ENCODE measurements around the gene FAM83C.
A peak's percentile ranks its signal among the peaks of the same experiment; 100 is the strongest.

FAM83C gene

DNA sequence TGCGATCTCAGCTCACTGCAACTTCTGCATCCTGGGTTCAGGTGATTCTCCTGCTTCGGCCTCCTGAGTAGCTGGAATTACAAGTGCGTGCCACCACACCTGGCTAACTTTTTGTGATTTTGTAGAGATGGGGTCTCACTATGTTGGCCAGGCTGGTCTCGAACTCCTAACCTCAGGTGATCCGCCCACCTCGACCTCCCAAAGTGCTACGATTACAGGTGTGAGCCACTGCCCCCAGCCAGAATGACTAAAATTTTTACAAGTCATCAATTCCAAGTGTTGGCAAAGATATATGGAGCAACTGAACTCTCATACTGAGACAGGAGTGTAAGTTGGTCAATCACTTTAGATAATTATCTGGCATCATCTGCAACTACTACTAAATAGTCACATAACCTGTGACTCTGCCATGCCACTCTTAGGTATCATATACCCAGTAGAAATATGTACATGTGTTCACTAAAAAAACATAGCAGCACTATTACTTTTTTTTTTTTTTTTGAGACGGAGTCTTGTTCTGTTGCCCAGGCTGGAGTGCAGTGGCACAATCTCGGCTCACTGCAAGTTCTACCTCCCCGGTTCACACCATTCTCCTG is 10.6 kb downstream of the FAM83C start:
- no peak for DNase-seq

DNA sequence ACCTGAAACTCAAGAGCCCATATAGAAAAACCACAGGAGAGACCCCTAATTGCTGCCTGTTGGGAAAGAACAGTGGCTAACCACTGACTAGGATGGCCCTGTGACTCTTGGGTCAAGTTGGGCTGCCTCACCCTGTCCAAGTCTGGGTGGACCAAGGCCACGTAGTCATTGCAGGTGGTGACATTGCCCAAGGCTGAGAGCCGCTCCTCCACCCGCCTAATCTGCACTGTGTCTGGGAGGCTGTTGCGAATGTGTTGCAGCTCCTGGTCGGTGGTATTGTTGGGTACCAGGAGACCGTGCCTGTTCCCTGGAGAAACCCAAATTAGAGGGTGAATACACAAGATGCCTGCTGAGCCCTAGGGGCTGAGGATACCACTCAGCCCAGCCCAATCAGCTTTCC is 11.7 kb downstream of the FAM83C start:
- no peak for DNase-seq

DNA sequence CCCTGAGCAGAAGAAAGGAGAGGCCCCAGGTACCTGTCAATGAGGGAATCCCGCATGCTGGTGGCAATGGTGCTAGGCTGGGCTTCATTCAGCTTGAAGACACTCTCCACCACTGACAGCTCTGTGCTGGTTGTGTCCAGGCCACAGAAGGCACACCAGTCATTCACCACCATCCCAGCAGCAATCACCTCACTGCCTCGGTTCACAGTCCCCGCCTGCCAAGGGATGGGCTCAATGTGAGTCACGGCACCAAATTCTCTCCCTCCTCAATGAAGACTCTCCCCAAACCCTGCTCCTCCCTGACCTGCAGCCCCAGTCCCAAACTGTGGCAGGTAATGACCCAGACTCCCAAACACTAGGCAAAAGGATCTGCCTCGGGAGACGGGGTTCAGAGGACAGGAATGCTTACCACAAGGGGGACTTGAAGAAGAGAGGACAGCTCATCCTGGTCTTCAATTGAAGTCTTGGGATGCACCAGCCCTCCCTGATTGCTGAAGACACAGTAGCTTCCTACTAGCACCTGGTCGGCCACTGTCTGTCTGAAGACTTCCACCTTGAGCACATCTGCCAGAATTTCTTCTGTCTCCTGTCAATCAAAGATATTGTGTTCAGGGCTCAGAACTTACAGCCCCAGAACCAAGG is 12.6 kb downstream of the FAM83C start:
- DNase-seq = no peak

DNA sequence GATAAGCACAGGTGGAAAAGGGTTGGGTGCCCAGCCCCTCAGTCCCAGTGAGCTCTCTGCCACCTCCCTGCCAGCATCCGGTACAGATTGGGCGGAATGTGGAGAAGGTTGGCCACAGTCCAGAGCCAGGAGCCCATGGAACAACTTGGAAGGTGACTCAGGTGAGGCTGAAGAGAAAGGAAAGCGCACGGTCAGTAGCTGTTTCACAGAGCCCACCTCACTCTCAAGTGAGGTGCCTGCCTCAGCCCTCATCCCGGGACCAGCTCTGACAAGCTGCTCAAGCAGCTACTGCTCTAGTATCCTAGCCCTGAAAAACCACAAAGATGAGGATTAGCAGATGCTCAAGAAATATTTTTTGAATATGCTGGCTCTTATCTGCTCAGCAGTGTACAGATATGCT is 13.2 kb downstream of the FAM83C start:
- DNase-seq = no peak

DNA sequence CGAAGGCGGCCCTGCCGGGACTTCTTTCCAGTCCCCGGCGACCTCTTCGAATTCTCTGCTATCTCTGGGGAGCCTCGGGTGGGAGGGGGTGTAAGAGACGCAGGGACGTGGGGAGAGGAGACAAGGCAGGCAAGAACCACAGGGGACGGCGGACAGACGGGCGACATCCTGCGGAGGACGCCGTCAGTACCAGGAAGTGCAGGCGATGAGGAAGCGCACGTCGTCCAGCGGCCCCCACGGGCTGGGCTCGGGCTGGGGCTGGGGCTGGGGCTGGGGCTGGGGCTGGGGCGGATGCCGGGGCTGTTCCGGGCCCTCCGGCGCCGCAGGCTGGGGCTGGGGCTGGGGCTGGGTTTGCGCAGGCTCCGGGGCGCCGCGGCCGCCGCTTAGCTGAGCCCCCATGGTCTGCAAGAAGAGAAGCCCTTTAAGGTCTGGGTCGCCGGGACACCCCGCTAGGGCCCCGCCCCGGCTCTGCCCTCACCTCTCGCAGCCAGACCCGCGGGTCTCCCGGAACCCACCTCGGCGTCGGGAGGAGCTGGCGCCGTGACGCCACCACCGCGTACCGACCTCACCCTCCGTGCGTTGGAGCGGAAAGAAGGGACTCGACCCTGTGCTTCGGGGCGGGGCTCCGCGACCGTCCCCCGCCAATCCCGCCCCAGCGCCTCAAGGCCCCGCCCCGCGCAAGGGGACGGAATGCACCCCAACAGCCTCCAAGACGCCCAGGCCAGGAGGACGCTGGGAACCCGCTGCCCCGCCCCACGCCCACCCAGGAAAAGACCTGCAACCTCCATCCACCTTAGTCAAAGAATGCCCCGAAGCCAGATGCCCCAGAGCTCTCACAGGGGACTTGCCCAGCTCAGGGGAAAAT is 14.5 kb downstream of the FAM83C start, which contains the start of gene MMP24OS:
TSS of gene MMP24OS (minus strand) at position 592 of the 865 bp plus-strand sequence. CDS start at position 399, 193 bp downstream.
- DNase-seq = peak; percentile 82 to 90

DNA sequence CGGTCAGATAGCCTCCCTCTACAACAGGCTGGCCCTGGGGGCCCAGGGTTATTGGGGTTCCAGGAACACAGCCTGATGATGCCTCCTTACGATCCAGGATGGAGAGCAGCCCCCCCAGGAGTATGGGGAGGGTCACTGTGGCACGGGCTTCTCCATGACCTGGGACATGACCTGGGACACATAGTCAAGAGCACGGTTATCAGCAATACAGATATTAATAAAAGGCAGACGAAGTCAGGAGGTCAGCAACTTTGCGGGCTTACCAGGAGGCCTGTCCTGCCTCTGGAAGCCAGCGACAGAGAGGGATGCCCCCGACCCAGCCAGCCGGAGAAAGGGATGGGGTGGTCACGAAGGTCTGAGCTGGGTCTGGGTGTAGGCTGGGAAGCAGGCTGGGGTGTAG is 15.1 kb downstream of the FAM83C start:
- DNase-seq = no peak

DNA sequence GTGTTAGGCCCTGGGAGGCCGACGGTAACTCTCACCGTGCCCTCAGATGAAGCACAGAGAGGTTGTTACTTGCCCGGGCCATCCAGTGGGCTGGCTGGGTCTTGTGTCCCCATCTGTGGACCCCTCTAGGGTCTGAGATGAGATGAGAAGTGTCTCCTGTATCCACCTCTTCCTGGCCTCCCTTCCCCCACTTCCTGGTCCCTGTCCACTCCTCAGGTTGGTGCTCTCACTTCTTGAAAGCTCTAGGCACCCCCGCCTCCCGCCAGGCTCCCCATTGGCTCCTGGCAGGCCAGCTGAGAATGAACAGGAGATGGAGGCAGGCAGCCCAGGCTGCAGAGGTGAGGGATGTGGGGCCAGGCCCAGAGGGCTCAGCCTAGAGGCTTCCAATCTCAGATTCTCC is 15.8 kb downstream of the FAM83C start:
- DNase-seq = no peak

DNA sequence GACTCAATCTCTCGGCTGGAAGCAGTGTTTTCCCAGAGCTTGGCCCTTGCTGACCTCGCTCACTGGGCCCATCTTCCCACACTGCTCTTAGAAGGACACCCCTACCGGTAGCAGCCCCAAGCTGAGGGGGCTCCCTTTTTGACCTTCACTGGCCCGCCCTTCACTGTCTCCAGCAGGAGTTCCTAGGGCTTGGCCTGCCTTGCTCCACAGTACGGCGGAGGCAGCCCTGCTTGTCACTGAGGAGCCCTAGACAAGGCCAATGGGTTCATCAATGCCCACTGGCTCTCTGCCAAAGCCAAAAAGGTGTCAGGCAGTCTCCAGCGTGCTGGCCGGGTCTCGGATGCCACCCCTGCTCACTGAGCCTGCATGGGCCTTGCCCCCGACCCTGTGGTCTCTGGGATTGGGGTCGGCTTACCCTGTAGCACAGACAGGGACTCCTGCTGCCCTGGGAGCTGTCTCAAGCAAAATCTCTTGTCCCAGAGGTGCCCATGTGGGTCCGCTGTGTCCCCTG is 16.4 kb downstream of the FAM83C start:
- DNase-seq = no peak

DNA sequence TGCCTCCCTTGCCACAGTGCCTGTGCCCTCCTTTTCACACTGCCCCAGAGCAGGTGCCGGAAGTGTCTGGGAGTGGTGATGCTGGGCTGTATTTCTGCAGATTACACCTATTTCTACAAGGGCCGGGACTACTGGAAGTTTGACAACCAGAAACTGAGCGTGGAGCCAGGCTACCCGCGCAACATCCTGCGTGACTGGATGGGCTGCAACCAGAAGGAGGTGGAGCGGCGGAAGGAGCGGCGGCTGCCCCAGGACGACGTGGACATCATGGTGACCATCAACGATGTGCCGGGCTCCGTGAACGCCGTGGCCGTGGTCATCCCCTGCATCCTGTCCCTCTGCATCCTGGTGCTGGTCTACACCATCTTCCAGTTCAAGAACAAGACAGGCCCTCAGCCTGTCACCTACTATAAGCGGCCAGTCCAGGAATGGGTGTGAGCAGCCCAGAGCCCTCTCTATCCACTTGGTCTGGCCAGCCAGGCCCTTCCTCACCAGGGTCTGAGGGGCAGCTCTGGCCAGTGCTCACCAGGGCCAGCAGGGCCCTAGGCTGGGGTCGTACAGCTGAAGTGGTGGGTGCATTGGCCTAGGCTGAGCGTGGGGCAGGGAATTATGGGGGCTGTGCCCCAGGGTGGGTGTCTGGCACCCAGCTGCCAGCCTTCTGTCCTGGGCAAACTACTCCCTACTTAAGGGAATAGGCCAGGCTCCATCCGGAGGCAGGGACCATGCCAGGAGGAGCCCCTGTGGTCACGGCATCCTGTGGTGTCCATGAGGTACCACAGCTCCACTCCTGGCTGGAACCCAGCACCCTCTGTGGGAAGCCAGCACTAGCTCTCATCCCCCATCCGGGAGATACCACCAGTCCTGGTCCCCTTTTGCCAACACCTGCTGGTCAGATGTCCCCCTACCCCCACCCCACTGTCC is 17.8 kb downstream of the FAM83C start:
- peak; percentile 21 to 25 for DNase-seq

DNA sequence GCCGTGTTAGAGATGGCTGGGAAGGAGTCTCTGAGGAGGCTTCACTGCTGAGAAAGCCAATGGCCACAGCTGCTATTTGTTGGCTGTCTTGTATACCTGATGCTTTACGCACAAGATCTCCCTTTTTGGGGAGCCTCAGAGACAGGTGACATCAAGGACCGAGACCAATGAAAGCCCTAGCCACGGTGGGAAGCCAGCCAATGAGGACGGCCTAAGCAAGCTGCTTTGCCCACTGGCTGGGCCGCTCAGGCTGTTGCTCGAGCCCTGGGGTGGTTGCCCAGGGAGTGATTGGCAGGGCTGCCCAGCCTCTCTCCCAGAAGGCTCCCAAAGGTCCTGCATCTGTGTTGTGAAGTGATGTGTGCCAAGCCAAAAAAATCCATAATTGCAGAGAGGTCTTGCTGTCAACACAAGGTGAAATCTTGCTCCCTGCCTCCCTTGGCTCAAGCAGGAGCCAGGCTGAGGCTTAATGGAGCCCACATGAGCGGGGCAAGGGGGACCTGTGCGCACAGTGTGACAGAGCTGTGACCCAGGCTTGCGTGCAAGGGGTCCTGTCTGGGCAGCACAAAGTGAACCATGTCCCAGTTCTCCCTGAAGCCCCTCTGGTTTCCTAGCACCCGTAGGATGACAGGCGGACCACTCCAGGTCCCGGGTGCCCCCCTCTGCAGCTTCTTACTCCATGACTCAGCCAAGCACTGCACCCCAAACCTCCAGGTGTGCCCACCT is 18.6 kb downstream of the FAM83C start:
- peak; percentile 30 to 33 for DNase-seq

DNA sequence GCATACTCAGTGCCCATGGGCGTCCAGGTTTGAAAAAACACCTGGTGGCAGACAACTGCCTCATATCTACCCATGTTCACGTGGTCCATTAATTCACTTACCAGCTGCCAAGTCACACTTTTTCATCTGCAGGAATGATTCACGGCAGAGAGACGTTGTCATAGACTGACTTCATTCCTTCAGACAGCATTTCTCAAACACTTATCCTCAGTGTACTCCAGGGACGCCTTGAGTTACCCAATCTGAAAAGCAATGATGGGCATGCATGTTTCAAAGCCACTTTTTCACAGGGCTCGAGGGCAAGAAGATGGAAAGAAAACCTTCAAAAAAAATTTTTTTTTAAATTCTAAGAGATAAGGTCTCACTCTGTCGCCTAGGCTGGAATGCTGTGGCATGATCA is 20.3 kb downstream of the FAM83C start:
- DNase-seq = no peak

DNA sequence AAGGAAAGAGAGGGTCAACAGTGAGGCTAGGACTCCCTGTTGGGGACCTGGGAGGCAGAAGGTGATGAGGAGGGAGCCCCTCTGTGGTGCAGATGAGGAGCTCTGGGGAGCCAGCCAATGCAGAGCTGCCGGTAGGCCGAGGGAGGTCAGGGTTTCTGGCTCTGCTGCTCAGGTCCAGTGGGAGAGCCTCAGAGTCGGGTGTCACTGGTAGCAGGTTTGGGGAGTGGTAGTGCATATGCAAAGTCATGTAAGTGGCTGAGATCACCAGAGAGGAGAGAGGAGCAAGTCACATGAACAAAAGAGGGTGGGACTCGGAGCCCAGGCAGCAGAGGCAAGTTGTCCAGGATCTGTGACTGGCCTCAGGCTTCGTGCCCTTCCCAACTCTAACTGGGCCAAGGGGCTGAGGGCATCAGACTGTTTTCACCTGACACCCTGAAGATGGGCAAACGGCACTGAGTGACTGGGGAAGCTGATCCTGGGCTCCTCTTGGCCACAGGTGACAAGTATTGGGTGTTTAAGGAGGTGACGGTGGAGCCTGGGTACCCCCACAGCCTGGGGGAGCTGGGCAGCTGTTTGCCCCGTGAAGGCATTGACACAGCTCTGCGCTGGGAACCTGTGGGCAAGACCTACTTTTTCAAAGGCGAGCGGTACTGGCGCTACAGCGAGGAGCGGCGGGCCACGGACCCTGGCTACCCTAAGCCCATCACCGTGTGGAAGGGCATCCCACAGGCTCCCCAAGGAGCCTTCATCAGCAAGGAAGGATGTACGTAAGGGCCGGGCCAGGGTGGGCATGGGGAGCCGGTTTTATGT is 20.9 kb downstream of the FAM83C start:
- no peak for DNase-seq

DNA sequence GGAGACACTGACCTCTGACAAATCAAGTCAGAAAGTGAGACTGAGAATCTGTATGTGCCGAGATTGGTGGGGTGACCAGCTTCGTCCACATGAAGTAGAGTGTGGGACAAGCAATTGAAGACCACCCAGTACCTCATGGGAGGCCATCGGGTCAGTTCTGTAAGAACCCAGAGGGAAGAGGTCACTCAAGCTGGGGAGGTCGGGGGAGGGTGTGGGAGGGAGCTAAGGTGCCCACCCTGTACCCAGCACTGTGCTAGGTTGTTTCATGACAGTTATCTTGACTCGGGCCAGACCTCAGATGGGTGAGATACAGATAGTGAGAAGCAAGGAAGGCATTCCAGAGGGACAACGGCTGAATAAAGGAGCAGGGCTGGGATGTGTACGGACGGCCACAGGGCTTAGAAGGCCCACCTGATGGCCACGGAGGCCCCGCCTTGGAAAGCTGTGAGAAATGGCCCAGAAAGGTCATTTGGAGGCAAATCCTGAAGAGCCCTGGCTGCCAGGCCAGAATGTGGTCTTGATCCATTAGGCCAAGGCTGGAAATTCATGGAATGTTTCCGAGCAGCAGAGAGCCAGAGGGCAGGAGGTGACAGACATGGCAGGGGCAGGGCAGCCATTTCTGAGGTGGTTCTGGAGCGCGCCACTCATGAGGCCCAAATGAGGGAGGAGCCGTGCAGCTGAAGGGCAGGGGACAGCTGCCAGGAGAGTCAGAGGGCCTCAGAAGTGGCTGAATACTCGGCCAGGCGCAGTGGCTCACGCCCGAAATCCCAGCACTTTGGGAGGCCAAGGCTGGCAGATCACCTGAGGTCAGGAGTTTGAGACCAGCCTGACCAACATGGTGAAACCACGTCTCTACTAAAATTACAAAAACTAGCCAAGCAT is 22.0 kb downstream of the FAM83C start:
- DNase-seq = no peak

DNA sequence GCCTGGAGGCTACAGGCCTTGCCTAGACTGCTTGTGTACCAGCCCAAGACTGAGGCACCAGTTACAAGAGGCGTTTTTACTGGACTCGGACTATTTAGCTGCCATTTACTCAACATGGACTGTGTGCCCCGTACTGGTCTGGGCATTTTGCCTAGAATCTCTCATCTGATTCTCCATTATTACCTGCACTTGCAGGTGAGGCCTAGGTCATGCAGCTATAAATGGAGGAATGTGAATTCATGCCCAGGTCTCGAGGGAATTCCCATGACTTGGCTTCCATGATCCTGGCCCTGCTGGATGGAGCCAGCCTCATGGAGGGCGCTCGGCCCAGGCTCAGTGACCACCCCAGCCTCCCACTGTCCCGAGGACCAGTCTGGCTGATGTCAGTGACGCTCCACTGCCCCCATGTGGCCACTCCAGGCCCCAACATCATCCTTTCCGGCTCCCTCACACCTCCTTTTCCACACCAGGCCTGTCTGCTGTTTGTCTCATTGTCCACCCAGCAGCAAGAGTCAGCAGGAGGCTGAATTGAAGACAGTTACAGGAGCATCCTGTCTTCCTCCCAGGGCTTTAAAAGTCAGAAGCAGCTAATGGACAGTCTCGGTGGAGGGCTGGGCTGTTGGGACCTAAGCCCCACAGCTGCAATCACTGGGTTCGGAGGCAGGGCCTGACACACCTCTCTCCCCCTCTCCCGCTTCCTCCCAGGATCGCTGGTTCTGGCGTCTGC is 23.0 kb downstream of the FAM83C start:
- DNase-seq = peak; percentile 47 to 48

DNA sequence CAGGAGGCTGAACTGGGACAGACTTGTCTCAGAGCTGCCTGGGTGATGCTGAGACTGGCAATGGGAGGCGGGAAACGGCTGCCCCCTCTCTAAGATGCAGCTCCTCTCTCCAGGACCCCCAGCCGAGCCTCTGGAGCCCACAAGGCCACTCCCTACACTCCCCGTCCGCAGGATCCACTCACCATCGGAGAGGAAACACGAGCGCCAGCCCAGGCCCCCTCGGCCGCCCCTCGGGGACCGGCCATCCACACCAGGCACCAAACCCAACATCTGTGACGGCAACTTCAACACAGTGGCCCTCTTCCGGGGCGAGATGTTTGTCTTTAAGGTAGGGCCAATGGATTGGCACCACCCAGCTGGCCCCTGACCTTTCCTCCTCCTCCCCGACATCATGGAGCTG is 25.1 kb downstream of the FAM83C start:
- no peak for DNase-seq

DNA sequence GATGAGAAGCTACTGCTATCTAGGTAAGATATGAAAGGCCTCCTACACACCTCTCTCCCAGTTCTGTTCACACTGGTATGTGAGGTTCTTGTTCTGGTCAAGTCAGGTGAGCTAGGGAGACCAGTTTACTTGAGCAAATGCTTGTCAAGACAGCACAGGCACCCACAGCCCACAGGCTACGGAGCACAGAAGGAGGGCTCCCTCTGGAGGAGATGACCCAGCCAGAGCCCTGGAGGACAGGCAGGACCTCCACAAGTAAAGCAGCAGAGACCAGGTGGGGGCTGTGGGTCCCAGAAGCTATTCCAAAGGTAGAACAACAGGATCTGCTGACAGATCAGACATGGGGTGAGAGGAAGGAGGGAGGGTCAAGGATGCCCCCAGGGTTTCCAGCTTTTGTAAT is 27.5 kb downstream of the FAM83C start:
- no peak for DNase-seq

DNA sequence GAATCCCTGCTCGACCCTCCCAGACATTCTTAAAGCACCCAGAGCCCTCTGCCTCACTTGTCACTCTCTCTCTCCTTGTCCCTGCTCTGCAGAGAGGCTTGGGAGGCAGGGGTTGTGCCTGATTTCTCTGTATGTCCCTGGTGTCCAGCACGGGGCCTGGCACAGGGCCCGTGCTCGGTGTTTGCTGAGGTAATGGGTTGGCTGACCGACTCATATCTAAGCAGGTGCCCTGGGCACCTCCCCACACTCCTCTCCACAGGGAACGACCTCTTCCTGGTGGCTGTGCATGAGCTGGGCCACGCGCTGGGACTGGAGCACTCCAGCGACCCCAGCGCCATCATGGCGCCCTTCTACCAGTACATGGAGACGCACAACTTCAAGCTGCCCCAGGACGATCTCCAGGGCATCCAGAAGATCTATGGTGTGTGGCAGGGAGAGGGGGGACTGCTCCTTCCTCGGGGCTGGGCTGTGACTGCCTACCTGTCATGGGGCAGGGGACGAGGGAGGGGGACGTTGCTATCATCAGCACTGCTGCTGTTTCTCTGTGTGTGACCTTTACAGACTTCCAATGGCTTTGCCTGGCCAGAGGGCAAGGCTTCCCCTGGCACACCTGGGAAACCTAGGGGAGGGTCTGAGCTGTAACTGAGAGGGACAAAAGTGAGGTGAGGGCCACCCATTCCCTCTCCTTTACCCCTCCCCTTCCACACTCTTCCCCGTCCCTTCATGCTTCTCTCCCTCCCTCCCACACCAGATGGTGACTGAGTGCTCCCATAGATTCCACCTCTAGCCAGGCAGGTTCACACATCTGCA is 28.5 kb downstream of the FAM83C start:
- no peak for DNase-seq

Measured in NCI-H2081 (cell line).